Left lung (tissue), 10 donors: ENCODE data around the gene NGRN. TPM values are rescaled to one million over a fixed set of nuclear protein-coding genes. Genes with fewer than 3 reads are reported as not detected.
"Not testable (repeated sequence)": the region's sequence is repeated elsewhere in the genome, so short reads cannot be mapped to it uniquely, and the experiment has no call there.

Experiments used
- ATAC-seq: fragments of 200-7000 bp; cut with Tn5 transposase; one replicate; pipeline ENCODE4 v1.9.1; 2020; ENCODE audit warnings: moderate library complexity
- DNase-seq, 4 donors: peaks; one replicate each; pipeline ENCODE4 v3.0.0-alpha.2; 2013 to 2020
- H3K27ac ChIP-seq, 2 donors: fragments of 200-600 bp; sonication (generic) in 1 of 2; one replicate each; pipeline versions ENCODE4 v1.5.0 to v1.8.0; 2020 to 2021
- H3K27me3 ChIP-seq, 2 donors: fragments of 200-600 bp; sonication (generic) in 1 of 2; one replicate each; pipeline versions ENCODE4 v1.5.0 to v1.8.0; 2020 to 2021
- H3K36me3 ChIP-seq, 2 donors: fragments of 200-600 bp; sonication (generic) in 1 of 2; one replicate each; pipeline versions ENCODE4 v1.5.0 to v1.8.0; 2020 to 2021
- H3K4me1 ChIP-seq, 2 donors: fragments of 200-600 bp; one replicate each; pipeline ENCODE4 v1.8.0; 2021
- H3K4me3 ChIP-seq, 2 donors: fragments of 200-600 bp; sonication (generic) in 1 of 2; one replicate each; pipeline versions ENCODE4 v1.5.0 to v1.8.0; 2020 to 2021; ENCODE audit warnings: mild to moderate bottlenecking in 1 of 2
- H3K9me3 ChIP-seq, 2 donors: fragments of 200-600 bp; sonication (generic) in 1 of 2; one replicate each; pipeline versions ENCODE4 v1.5.0 to v1.8.0; 2020 to 2021
- CTCF ChIP-seq, 2 donors: fragments of 200-600 bp; sonication (generic) in 1 of 2; IDR thresholded peaks; one replicate each; pipeline versions ENCODE4 v1.5.0 to v1.8.0; 2021; ENCODE audit warnings: antibody characterized with exemption in 2 of 2
- intact Hi-C, 2 donors: fragments of 100-400 bp; cut with DNase I; formaldehyde crosslinking; loops; one replicate each; pipeline versions ENCODE4 v1.11.2 to v1.14.2; 2022
- polyA plus RNA-seq, 6 donors: library from polyadenylated mRNA; unstranded; fragments of 120-200 nt; gene quantifications; one replicate each; pipeline ENCODE4 v1.2.1, GENCODE V29; 2013; ENCODE audit not compliant: insufficient read length in 6 of 6
- total RNA-seq, 2 donors: library from RNA; stranded (reverse); fragmentation: NEBNext Ultra II Directional; extraction: Animal tissue kit (Norgen Biotek cat#: 25700); gene quantifications; one replicate each; pipeline ENCODE4 v1.2.1, GENCODE V29; 2021
- donor health status: DM: no; HTN: yes; CAD: no.
- donor health status: DM: no; HTN: no; CAD: no.

NGRN gene
- total and polyA plus RNA-seq, 8 donors = 73.1 to 121 (median 109) TPM

- intact Hi-C loops = no loop called here
- H3K4me3 ChIP-seq = no peak overlapping the region
- H3K4me1 ChIP-seq = peaks cover 0 to 6% of the 10 kb centered on the region in 2 donors
- no peaks in the 10 kb centered on the region for H3K36me3 ChIP-seq
- H3K27me3 ChIP-seq = no peaks in the 10 kb centered on the region
- H3K27ac ChIP-seq = no peak overlapping the region
- ATAC-seq = no peak
- no peak for TF ChIP-seq CTCF (IDR thresholded peaks at IDR 0.05)
- H3K9me3 ChIP-seq = no peaks in the 10 kb centered on the region
- DNase-seq = no peak
These were observed 35.1 kb downstream of the NGRN start for GRCh38 chr15:90300541-90300940.

- peaks cover 5 to 7% of the 10 kb centered on the region in 2 donors for H3K4me1 ChIP-seq
- no peaks in the 10 kb centered on the region for H3K36me3 ChIP-seq
- no peak overlapping the region for H3K27ac ChIP-seq
- DNase-seq = peak in 3 of 4 donors; percentile 45 to 88 (median 58)
- intact Hi-C loops = no loop called here
- peak; percentile 75 to 91 for TF ChIP-seq CTCF (IDR thresholded peaks at IDR 0.05)
- H3K9me3 ChIP-seq = no peaks in the 10 kb centered on the region
- H3K27me3 ChIP-seq = no peaks in the 10 kb centered on the region
- H3K4me3 ChIP-seq = no peak overlapping the region
- ATAC-seq = peak; percentile 67
These were observed 35.7 kb downstream of the NGRN start for GRCh38 chr15:90300988-90301706.

- no peak for ATAC-seq
- Histone ChIP-seq H3K4me3 (no peak overlapping the region), H3K27me3 (no peaks in the 10 kb centered on the region), H3K36me3 (no peaks in the 10 kb centered on the region), H3K9me3 (no peaks in the 10 kb centered on the region), H3K27ac (no peak overlapping the region), H3K4me1 (peaks cover 12 to 13% of the 10 kb centered on the region in 2 donors)
- intact Hi-C loops = no loop called here
- DNase-seq = no peak
- TF ChIP-seq CTCF (IDR thresholded peaks at IDR 0.05) = no peak
These were observed 36.3 kb downstream of the NGRN start for GRCh38 chr15:90301707-90302300.

GRCh38 chr15:90305355-90305754 lies 39.9 kb downstream of the NGRN start:
- DNase-seq, H3K27ac ChIP-seq, H3K9me3 ChIP-seq, H3K27me3 ChIP-seq, intact Hi-C loops, H3K36me3 ChIP-seq, ATAC-seq, H3K4me3 ChIP-seq: not testable (repeated sequence)
- peaks cover 13 to 14% of the 10 kb centered on the region in 2 donors for H3K4me1 ChIP-seq

GRCh38 chr15:90305932-90306331 lies 40.5 kb downstream of the NGRN start:
- Histone ChIP-seq H3K9me3 (no peaks in the 10 kb centered on the region), H3K27ac (no peak overlapping the region), H3K4me3 (no peak overlapping the region), H3K36me3 (no peaks in the 10 kb centered on the region), H3K4me1 (peaks cover 13 to 14% of the 10 kb centered on the region in 2 donors), H3K27me3 (no peaks in the 10 kb centered on the region)
- intact Hi-C loops = no loop called here
- DNase-seq = no peak
- ATAC-seq = peak; percentile 63
- TF ChIP-seq CTCF (IDR thresholded peaks at IDR 0.05) = no peak
